Natural killer cell (primary cell): ENCODE measurements around the gene SORCS2. TPM values are rescaled to one million over a fixed set of nuclear protein-coding genes. Genes with fewer than 3 reads are reported as not detected.

ENCODE experiments used
- ATAC-seq, 3 donors: fragments of 150-1000 bp in 2 of 3; fragments of 200-7000 bp in 1 of 3; cut with Tn5 transposase; 1 replicate in 1 of 3; 2 replicates in 2 of 3; pipeline ENCODE4 v1.10.0; 2021; ENCODE audit warnings: mild to moderate bottlenecking in 2 of 3, moderate library complexity in 2 of 3
- DNase-seq, 2 donors: peaks; one replicate each; pipeline versions ENCODE4 v3.0.0 to v3.0.0-alpha.2; 2013 to 2021; ENCODE audit warnings: mixed read lengths in 1 of 2
- H3K27ac ChIP-seq: one replicate; pipeline ENCODE4 v1.5.1; 2013; ENCODE audit warnings: mild to moderate bottlenecking, low read length
- H3K27me3 ChIP-seq: one replicate; pipeline ENCODE4 v1.6.1; 2013; ENCODE audit warnings: low read length; ENCODE audit not compliant: control insufficient read depth, insufficient read depth
- H3K36me3 ChIP-seq: one replicate; pipeline ENCODE4 v1.6.1; 2013; ENCODE audit warnings: low read length; ENCODE audit not compliant: control insufficient read depth, insufficient read depth
- H3K4me1 ChIP-seq: one replicate; pipeline ENCODE4 v1.6.1; 2013; ENCODE audit warnings: low read length; ENCODE audit not compliant: control insufficient read depth, insufficient read depth
- H3K4me3 ChIP-seq: one replicate; pipeline ENCODE4 v1.5.1; 2013; ENCODE audit warnings: low read length
- H3K9me3 ChIP-seq: one replicate; pipeline ENCODE4 v1.6.1; 2013; ENCODE audit warnings: low read length; ENCODE audit not compliant: control insufficient read depth, insufficient read depth
- H3K27ac Mint-ChIP-seq, 2 donors: one replicate each; pipeline ENCODE4 v1.8.0; 2022; ENCODE audit warnings: mild to moderate bottlenecking in 2 of 2, mixed read lengths in 2 of 2, moderate library complexity in 1 of 2
- H3K27me3 Mint-ChIP-seq, 2 donors: one replicate each; pipeline ENCODE4 v1.8.0; 2022; ENCODE audit warnings: low read depth in 2 of 2, mixed read lengths in 2 of 2
- H3K36me3 Mint-ChIP-seq: one replicate; pipeline ENCODE4 v1.8.0; 2022; ENCODE audit warnings: mixed read lengths
- H3K4me1 Mint-ChIP-seq, 2 donors: one replicate each; pipeline ENCODE4 v1.8.0; 2022; ENCODE audit warnings: mixed read lengths in 2 of 2
- H3K4me3 Mint-ChIP-seq: one replicate; pipeline ENCODE4 v1.8.0; 2022; ENCODE audit warnings: mild to moderate bottlenecking, moderate library complexity, mixed read lengths
- H3K9me3 Mint-ChIP-seq, 2 donors: one replicate each; pipeline ENCODE4 v1.8.0; 2022; ENCODE audit warnings: mixed read lengths in 2 of 2
- WGBS: methylation state at CpG from one replicate; pipeline ENCODE4 v1.1.7; 2013; ENCODE audit warnings: missing lambda C conversion rate; ENCODE audit not compliant: insufficient coverage; 5-methylcytosine and 5-hydroxymethylcytosine counted together
- intact Hi-C: fragments of 100-400 bp; cut with micrococcal nuclease; formaldehyde crosslinking; loops from one replicate; pipeline ENCODE4 v1.14.2; 2022
- total RNA-seq, 4 donors: library from RNA; stranded (reverse); fragments of 120-200 nt in 1 of 4; gene quantifications; one replicate each; pipeline versions ENCODE4 v1.2.3 to v1.2.4, GENCODE V29; 2013 to 2022
- TF ChIP-seq, protein P1 (sequence below): fragments of 200-600 bp; IDR thresholded peaks from one replicate; pipeline ENCODE4 v1.8.0; 2022; ENCODE audit warnings: antibody characterized with exemption

SORCS2 gene
- total RNA-seq, 3 donors from 2014 or later (not counting 1 experiment from before 2014, with no cell fraction given), result 1.2 to 2.5 (median 1.4) TPM

DNA sequence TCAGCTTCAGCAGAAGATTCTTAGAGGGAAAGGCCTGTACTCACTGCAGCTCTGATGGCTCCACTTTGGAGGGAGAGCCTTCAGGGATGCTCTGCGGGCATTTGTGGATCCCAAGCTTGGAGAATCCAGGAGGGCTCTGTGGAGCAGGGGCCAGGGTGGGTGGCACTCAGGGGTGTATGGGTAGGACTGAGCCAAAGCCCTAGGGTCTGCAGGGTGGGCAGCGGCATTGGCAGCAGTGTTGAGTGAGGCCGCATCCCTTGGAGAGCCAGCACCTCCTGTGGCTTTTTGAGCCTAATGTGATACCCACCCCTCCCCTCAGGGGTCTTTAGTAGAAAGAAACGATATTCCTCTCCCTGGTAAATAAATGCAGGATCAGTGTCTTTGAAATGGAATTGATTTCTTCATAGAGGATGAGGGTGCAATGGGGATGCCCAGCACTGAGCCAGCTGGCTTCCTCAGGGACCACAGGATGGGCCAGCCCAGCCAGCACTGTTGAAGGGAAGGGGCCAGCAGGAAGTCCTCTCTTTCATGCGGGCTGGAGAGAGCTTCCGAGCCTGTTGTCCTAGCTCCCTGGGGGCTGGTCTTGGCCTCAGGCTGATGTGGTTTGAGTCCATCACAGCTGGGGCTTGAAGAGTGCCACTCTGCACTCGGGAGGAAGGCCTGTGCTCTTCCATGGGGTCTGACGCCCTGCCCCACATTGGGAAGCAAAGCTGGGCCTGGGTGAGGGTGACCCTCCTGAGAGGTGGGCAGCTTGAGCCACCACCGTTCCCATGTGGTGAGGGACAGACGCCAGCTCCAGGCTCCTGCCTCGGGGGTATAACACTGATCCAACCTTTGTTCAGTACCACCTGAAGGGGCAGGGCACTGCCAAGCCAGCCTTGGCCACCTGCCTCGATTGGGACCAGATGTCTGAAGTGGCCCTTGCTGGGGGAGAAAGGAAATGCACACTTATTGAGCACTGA lies 192.9 kb downstream of the SORCS2 start:
- peak in 1 of 2 donors; percentile 10 for DNase-seq
- H3K9me3 Mint-ChIP-seq, result peaks cover 0 to 7% of the 10 kb centered on the region in 2 donors
- no peak overlapping the region for H3K27ac Mint-ChIP-seq
- ATAC-seq, result no peak
- H3K36me3 ChIP-seq, result no peaks in the 10 kb centered on the region
- no peak overlapping the region for H3K4me3 ChIP-seq
- H3K4me1 Mint-ChIP-seq, result peaks cover 0 to 7% of the 10 kb centered on the region in 2 donors
- H3K27ac ChIP-seq, result no peak overlapping the region
- H3K4me1 ChIP-seq, result no peaks in the 10 kb centered on the region
- H3K27me3 Mint-ChIP-seq, result peaks cover 5 to 7% of the 10 kb centered on the region in 2 donors
- no peaks in the 10 kb centered on the region for H3K36me3 Mint-ChIP-seq
- 71% methylated on average over 11 of the region's 12 CpGs for WGBS
- H3K4me3 Mint-ChIP-seq, result no peak overlapping the region
- peaks cover 1% of the 10 kb centered on the region for H3K27me3 ChIP-seq
- TF ChIP-seq, protein P1, sequence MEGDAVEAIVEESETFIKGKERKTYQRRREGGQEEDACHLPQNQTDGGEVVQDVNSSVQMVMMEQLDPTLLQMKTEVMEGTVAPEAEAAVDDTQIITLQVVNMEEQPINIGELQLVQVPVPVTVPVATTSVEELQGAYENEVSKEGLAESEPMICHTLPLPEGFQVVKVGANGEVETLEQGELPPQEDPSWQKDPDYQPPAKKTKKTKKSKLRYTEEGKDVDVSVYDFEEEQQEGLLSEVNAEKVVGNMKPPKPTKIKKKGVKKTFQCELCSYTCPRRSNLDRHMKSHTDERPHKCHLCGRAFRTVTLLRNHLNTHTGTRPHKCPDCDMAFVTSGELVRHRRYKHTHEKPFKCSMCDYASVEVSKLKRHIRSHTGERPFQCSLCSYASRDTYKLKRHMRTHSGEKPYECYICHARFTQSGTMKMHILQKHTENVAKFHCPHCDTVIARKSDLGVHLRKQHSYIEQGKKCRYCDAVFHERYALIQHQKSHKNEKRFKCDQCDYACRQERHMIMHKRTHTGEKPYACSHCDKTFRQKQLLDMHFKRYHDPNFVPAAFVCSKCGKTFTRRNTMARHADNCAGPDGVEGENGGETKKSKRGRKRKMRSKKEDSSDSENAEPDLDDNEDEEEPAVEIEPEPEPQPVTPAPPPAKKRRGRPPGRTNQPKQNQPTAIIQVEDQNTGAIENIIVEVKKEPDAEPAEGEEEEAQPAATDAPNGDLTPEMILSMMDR, result no peak
- intact Hi-C loops, result no loop called here
- H3K9me3 ChIP-seq, result no peaks in the 10 kb centered on the region

DNA sequence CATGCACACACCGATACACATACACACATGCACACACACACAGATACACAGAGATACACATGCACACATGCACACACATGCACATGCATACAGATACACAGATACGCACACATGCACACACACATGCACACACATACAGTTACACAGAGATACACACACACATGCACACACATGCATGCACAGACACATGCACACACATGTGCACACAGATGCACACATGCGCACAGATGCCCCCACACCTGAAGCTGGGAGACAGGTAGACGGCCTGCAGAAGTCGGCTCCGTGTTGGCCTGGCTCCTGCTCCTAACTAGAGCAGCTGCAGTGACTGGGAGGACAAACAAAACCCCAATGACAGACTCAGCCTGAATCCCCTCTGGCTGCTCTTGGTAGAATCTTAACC lies 195.6 kb downstream of the SORCS2 start:
- TF ChIP-seq, protein P1, result no peak
- ATAC-seq (no peak), DNase-seq (peak in 1 of 2 donors; percentile 4)
- no peaks in the 10 kb centered on the region for H3K27me3 ChIP-seq
- no peaks in the 10 kb centered on the region for H3K36me3 ChIP-seq
- Mint-ChIP-seq H3K4me1 (peaks cover 0 to 7% of the 10 kb centered on the region in 2 donors), H3K36me3 (no peaks in the 10 kb centered on the region), H3K4me3 (no peak overlapping the region), H3K9me3 (peaks cover 0 to 7% of the 10 kb centered on the region in 2 donors), H3K27me3 (peaks cover 11 to 15% of the 10 kb centered on the region in 2 donors), H3K27ac (no peak overlapping the region)
- H3K27ac ChIP-seq, result no peak overlapping the region
- 95% methylated on average over 6 of the region's 6 CpGs for WGBS
- H3K4me3 ChIP-seq, result no peak overlapping the region
- intact Hi-C loops, result no loop called here
- no peaks in the 10 kb centered on the region for H3K4me1 ChIP-seq
- H3K9me3 ChIP-seq, result no peaks in the 10 kb centered on the region

DNA sequence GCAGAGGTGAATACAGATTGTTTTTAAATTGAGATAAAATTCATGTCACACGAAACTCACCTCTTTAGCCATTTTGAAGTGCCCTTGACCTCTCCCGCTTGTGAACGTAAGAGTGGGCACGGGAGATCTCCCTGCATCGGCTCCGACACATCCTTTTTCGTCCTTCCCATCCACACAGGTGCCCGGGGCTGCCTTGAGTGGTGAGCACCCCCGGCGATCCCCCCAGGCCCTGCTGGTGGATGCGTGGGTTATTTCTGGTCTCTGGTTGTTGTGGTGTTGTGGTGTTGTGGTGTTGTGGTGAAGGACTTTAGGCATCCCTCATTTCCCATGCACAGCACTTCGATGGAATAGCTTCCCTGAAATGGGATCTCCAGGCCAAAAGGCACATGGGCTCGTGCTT lies 196.3 kb downstream of the SORCS2 start:
- Mint-ChIP-seq H3K4me3 (no peak overlapping the region), H3K27ac (no peak overlapping the region), H3K4me1 (peaks cover 0 to 7% of the 10 kb centered on the region in 2 donors), H3K36me3 (no peaks in the 10 kb centered on the region), H3K27me3 (peaks cover 11 to 21% of the 10 kb centered on the region in 2 donors), H3K9me3 (peaks cover 0 to 7% of the 10 kb centered on the region in 2 donors)
- H3K4me1 ChIP-seq, result no peaks in the 10 kb centered on the region
- 65% methylated on average over 13 of the region's 13 CpGs for WGBS
- TF ChIP-seq, protein P1, result no peak
- H3K27ac ChIP-seq, result no peak overlapping the region
- no peaks in the 10 kb centered on the region for H3K9me3 ChIP-seq
- no peak overlapping the region for H3K4me3 ChIP-seq
- H3K27me3 ChIP-seq, result no peaks in the 10 kb centered on the region
- DNase-seq (no peak), ATAC-seq (no peak)
- intact Hi-C loops, result no loop called here
- no peaks in the 10 kb centered on the region for H3K36me3 ChIP-seq
